ENCODE measurements around the gene MIA. TPM values are rescaled to one million over a fixed set of nuclear protein-coding genes. Genes with fewer than 3 reads are reported as not detected.

The MIA gene
- total and polyA plus RNA-seq, 2 of the 8 experiments (the other 6 are each of a cell fraction or from before 2014, with no cell fraction given), result not detected

DNA sequence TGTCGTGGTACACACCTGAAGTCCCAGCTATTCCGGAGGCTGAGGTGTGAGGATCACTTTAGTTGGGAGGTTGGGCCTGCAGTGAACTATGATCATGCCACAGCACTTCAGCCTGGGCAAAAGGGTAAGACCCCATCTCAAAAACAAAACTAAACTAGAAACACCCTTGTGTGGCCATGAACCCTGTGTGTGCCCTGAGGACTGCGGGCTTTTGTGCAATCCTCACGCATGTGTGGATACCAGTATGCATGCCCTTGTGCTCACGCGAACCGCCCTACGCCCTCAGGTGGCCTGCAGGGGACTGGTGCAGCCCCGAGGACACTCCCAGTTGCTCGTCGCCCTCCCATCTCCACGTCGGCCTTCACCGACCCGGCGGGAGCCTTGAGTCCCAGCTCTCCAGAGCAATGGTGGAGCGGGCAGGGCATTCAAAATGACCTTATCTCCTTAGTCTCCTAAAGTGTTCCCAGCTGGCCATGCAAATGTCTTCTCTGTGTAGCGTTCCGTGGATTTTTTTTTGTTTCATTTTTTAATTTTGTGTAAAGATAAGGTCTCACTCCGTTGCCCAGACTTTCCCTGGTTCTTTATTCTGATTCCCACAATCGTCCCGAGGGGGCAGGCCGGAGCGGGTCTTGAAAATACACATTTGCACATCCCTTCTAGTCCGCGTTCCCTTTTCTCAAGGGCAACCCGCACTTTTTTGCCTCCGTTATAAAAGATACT lies 22.8 kb downstream of the MIA start (continued):
- no peak for TF ChIP-seq GABPA (IDR thresholded peaks at IDR 0.05; ENCODE audit: borderline replicate concordance, insufficient read depth, low read length)
- TF ChIP-seq SIN3A (conservative IDR thresholded peaks at IDR 0.05 in 1 of 2, IDR thresholded peaks at IDR 0.05 in 1 of 2; ENCODE audit: low read depth in 1 of 2, low read length in 2 of 2), result no peak
- no peak for TF ChIP-seq FOSL1 (IDR thresholded peaks at IDR 0.05; ENCODE audit: insufficient read depth, low read depth, low read length)
- TF ChIP-seq JUN (IDR thresholded peaks at IDR 0.05; ENCODE audit: low read depth, low read length), result no peak
- no peak for TF ChIP-seq CBX8 (IDR thresholded peaks at IDR 0.05; ENCODE audit: borderline replicate concordance, low read depth, low read length)
- no peak for TF ChIP-seq BACH1 (IDR thresholded peaks at IDR 0.05; ENCODE audit: low read length)
- peak; percentile 69; the same call in 1 of the 2 replicates for TF ChIP-seq ATF2 (IDR thresholded peaks at IDR 0.05; ENCODE audit: low read length)
- no peak for TF ChIP-seq BRCA1 (IDR thresholded peaks at IDR 0.05; ENCODE audit: low read depth, low read length)
- no peak for TF ChIP-seq RNF2 (IDR thresholded peaks at IDR 0.05; ENCODE audit: borderline replicate concordance, low read depth, low read length, missing control alignments, poor library complexity, severe bottlenecking)
- no peak for TF ChIP-seq USF2 (IDR thresholded peaks at IDR 0.05; ENCODE audit: low read length)
- peak; percentile 45 to 52 for TF ChIP-seq RAD21 (IDR thresholded peaks at IDR 0.05 in 1 of 2, conservative IDR thresholded peaks at IDR 0.05 in 1 of 2; ENCODE audit: low read depth in 2 of 2, low read length in 2 of 2)
- peak; percentile 26 for TF ChIP-seq KDM4A (IDR thresholded peaks at IDR 0.05; ENCODE audit: low read depth, low read length, severe bottlenecking)
- TF ChIP-seq RBBP5 (IDR thresholded peaks at IDR 0.05; ENCODE audit: borderline replicate concordance, low read depth, low read length), result no peak; the same call in 1 of the 2 replicates
- no peak for TF ChIP-seq CHD1 (IDR thresholded peaks at IDR 0.05; ENCODE audit: low read depth, low read length)
- TF ChIP-seq ZNF274 (IDR thresholded peaks at IDR 0.05; ENCODE audit: borderline replicate concordance, extremely low read depth, low read length), result no peak

All from H1 (cell line).